Neural progenitor cell (in vitro differentiated cells): ENCODE results near the gene CDKN1A. TPM values are rescaled to one million over a fixed set of nuclear protein-coding genes. Genes with fewer than 3 reads are reported as not detected.
A peak's percentile ranks its signal among the peaks of the same experiment; 100 is the strongest.

ENCODE experiments used
- DNase-seq: peaks from one replicate; pipeline ENCODE4 v3.0.0-alpha.2; 2016; ENCODE audit warnings: low spot score
- H2AFZ ChIP-seq: fragments of 200-600 bp; sonication (generic); replicated peaks from 2 replicates; pipeline ENCODE4 v1.6.1; 2016; ENCODE audit warnings: antibody characterized with exemption
- H3F3A ChIP-seq: fragments of 200-600 bp; sonication (generic); 2 replicates; pipeline ENCODE4 v1.6.1; 2016; ENCODE audit warnings: antibody characterized with exemption, low read depth
- H3K27ac ChIP-seq: fragments of 200-600 bp; sonication (generic); 2 replicates; pipeline ENCODE4 v1.5.1; 2016; ENCODE audit warnings: mild to moderate bottlenecking
- H3K27me3 ChIP-seq: fragments of 200-600 bp; sonication (generic); 2 replicates; pipeline ENCODE4 v1.6.1; 2016; ENCODE audit warnings: mild to moderate bottlenecking, moderate library complexity
- H3K36me3 ChIP-seq: fragments of 200-600 bp; sonication (generic); 2 replicates; pipeline ENCODE4 v1.5.1; 2016
- H3K4me1 ChIP-seq: fragments of 200-600 bp; sonication (generic); 2 replicates; pipeline ENCODE4 v1.6.1; 2016; ENCODE audit warnings: mixed run types
- H3K4me2 ChIP-seq: fragments of 200-600 bp; sonication (generic); 2 replicates; pipeline ENCODE4 v1.6.1; 2016
- H3K4me3 ChIP-seq: fragments of 200-600 bp; sonication (generic); 2 replicates; pipeline ENCODE4 v1.5.1; 2016
- H3K79me2 ChIP-seq: fragments of 200-600 bp; sonication (generic); 2 replicates; pipeline ENCODE4 v1.6.1; 2016; ENCODE audit warnings: low read depth
- H3K9ac ChIP-seq: fragments of 200-600 bp; sonication (generic); 2 replicates; pipeline ENCODE4 v1.6.1; 2016
- H3K9me3 ChIP-seq: fragments of 200-600 bp; sonication (generic); 2 replicates; pipeline ENCODE4 v1.5.1; 2016; ENCODE audit warnings: low read depth
- H4K20me1 ChIP-seq: fragments of 200-600 bp; sonication (generic); 2 replicates; pipeline ENCODE4 v1.6.1; 2016; ENCODE audit warnings: low read depth
- H3K27ac Mint-ChIP-seq: 3 replicates; pipeline ENCODE4 v1.8.0; 2021; ENCODE audit warnings: mixed read lengths
- H3K27me3 Mint-ChIP-seq: 2 replicates; pipeline ENCODE4 v1.8.0; 2022; ENCODE audit warnings: low read depth, mild to moderate bottlenecking, inconsistent platforms, moderate library complexity, mixed read lengths; ENCODE audit not compliant: insufficient read depth
- H3K36me3 Mint-ChIP-seq: 3 replicates; pipeline ENCODE4 v1.8.0; 2021; ENCODE audit warnings: mixed read lengths
- H3K4me1 Mint-ChIP-seq: 3 replicates; pipeline ENCODE4 v1.8.0; 2021; ENCODE audit warnings: mixed read lengths
- H3K4me3 Mint-ChIP-seq: 3 replicates; pipeline ENCODE4 v1.8.0; 2021; ENCODE audit warnings: mild to moderate bottlenecking, moderate library complexity, mixed read lengths
- H3K9me3 Mint-ChIP-seq: 3 replicates; pipeline ENCODE4 v1.8.0; 2020; ENCODE audit warnings: mixed read lengths
- CTCF ChIP-seq: fragments of 200-600 bp; sonication (generic); IDR thresholded peaks from 2 replicates; pipeline ENCODE4 v1.5.1; 2017; ENCODE audit warnings: antibody characterized with exemption, mild to moderate bottlenecking
- EZH2 ChIP-seq: fragments of 200-600 bp; sonication (generic); IDR thresholded peaks from 2 replicates; pipeline ENCODE4 v1.6.1; 2017; ENCODE audit warnings: antibody characterized with exemption, mild to moderate bottlenecking, moderate library complexity
- EZH2phosphoT487 ChIP-seq: fragments of 200-600 bp; sonication (generic); IDR thresholded peaks from 2 replicates; pipeline ENCODE4 v1.6.1; 2017; ENCODE audit warnings: antibody characterized with exemption
- total RNA-seq: library from RNA; depleted of rRNA; stranded (reverse); fragments of >200 nt; gene quantifications from 2 replicates; pipeline ENCODE4 v1.2.3, GENCODE V29; 2015; ENCODE audit warnings: low replicate concordance

CDKN1A gene
- total RNA-seq, 1 donor from 2014 or later = 7.0 TPM

GRCh38 chr6:36643977-36644376 is 34.5 kb upstream of the CDKN1A start:
- Histone ChIP-seq H2AFZ (no peak overlapping the region), H3K27me3 (no peaks in the 10 kb centered on the region), H4K20me1 (no peaks in the 10 kb centered on the region), H3K4me1 (peaks cover 19% of the 10 kb centered on the region), H3K79me2 (no peaks in the 10 kb centered on the region), H3K27ac (no peak overlapping the region), H3K9ac (no peak overlapping the region), H3K36me3 (no peaks in the 10 kb centered on the region), H3K9me3 (no peaks in the 10 kb centered on the region), H3K4me3 (no peak overlapping the region), H3F3A (peaks cover 10% of the 10 kb centered on the region), H3K4me2 (no peak overlapping the region)
- peaks cover 29% of the 10 kb centered on the region for H3K4me1 Mint-ChIP-seq
- H3K27me3 Mint-ChIP-seq = no peaks in the 10 kb centered on the region
- no peak for DNase-seq
- TF ChIP-seq CTCF = no peak
- no peak for TF ChIP-seq EZH2
- no peak for TF ChIP-seq EZH2phosphoT487
- no peak overlapping the region for H3K27ac Mint-ChIP-seq
- no peaks in the 10 kb centered on the region for H3K36me3 Mint-ChIP-seq
- no peaks in the 10 kb centered on the region for H3K9me3 Mint-ChIP-seq
- no peak overlapping the region for H3K4me3 Mint-ChIP-seq

- Mint-ChIP-seq H3K36me3 (no peaks in the 10 kb centered on the region), H3K4me3 (no peak overlapping the region), H3K27ac (no peak overlapping the region), H3K9me3 (no peaks in the 10 kb centered on the region), H3K27me3 (peaks cover 5% of the 10 kb centered on the region), H3K4me1 (peaks cover 30% of the 10 kb centered on the region)
- no peak for DNase-seq
- Histone ChIP-seq H3K27ac (no peak overlapping the region), H3K9ac (no peak overlapping the region), H3K4me2 (no peak overlapping the region), H3F3A (peaks cover 10% of the 10 kb centered on the region), H3K36me3 (no peaks in the 10 kb centered on the region), H3K4me1 (peaks cover 21% of the 10 kb centered on the region), H2AFZ (no peak overlapping the region), H3K9me3 (no peaks in the 10 kb centered on the region), H3K27me3 (no peaks in the 10 kb centered on the region), H3K4me3 (no peak overlapping the region), H4K20me1 (no peaks in the 10 kb centered on the region), H3K79me2 (no peaks in the 10 kb centered on the region)
- TF ChIP-seq EZH2phosphoT487 = no peak
- TF ChIP-seq EZH2 = no peak
- no peak for TF ChIP-seq CTCF
Measured at GRCh38 chr6:36649086-36649485, 29.4 kb upstream of the CDKN1A start.

- H3K9me3 Mint-ChIP-seq = no peaks in the 10 kb centered on the region
- peak overlapping the region; percentile 15 for H2AFZ ChIP-seq
- H4K20me1 ChIP-seq = no peaks in the 10 kb centered on the region
- H3K27me3 Mint-ChIP-seq = peaks cover 5% of the 10 kb centered on the region
- H3F3A ChIP-seq = peaks cover 10% of the 10 kb centered on the region
- no peak overlapping the region for H3K27ac ChIP-seq
- no peak overlapping the region for H3K4me3 ChIP-seq
- TF ChIP-seq EZH2phosphoT487 = no peak
- no peak for TF ChIP-seq EZH2
- TF ChIP-seq CTCF = no peak
- no peaks in the 10 kb centered on the region for H3K9me3 ChIP-seq
- H3K79me2 ChIP-seq = no peaks in the 10 kb centered on the region
- H3K27ac Mint-ChIP-seq = no peak overlapping the region
- H3K4me1 Mint-ChIP-seq = peaks cover 25% of the 10 kb centered on the region
- H3K9ac ChIP-seq = no peak overlapping the region
- no peaks in the 10 kb centered on the region for H3K36me3 Mint-ChIP-seq
- H3K4me2 ChIP-seq = no peak overlapping the region
- no peaks in the 10 kb centered on the region for H3K27me3 ChIP-seq
- no peak overlapping the region for H3K4me3 Mint-ChIP-seq
- peaks cover 23% of the 10 kb centered on the region for H3K4me1 ChIP-seq
- DNase-seq = no peak
- H3K36me3 ChIP-seq = no peaks in the 10 kb centered on the region
Measured at GRCh38 chr6:36649701-36650484, 28.6 kb upstream of the CDKN1A start.
